K562 (cell line): ENCODE measurements around the gene TLE4. TPM values are rescaled to one million over a fixed set of nuclear protein-coding genes. Genes with fewer than 3 reads are reported as not detected.

Experiments
- ATAC-seq: fragments of 200-7000 bp; cut with Tn5 transposase; 3 replicates; pipeline ENCODE4 v1.9.1; 2020; ENCODE audit warnings: moderate library complexity
- BruUV-seq: library from RNA; stranded (reverse); fragments of 400-500 nt; replicated peaks from 2 replicates; lab custom pipeline; 2021; lab: Mats Ljungman, UMichigan
- CTCF ChIA-PET: fragments of 300-600 bp; formaldehyde crosslinking; extraction: SDS; loops from one replicate; lab custom pipeline; 2021; ENCODE audit warnings: low intra/inter-chr PET ratio; lab: Yijun Ruan, JAX
- POLR2A ChIA-PET: fragments of 300-600, 350-650 bp; sonication (Branson Sonifier 250); formaldehyde crosslinking; extraction: SDS; loops from one replicate; lab custom pipeline; 2021; ENCODE audit warnings: antibody characterized with exemption, inconsistent platforms; lab: Yijun Ruan, JAX
- DNase-seq, 4 experiments: peaks; one replicate each; pipeline versions ENCODE4 v3.0.0 to v3.0.0-alpha.2; 2011 to 2018; ENCODE audit warnings: low spot score in 3 of 4, mixed read lengths in 3 of 4; ENCODE audit errors: extremely low read depth in 1 of 4
- FAIRE-seq: peaks from 2 replicates; lab custom pipeline; 2011; peaks lifted over from hg19 to GRCh38; lab: Jason Lieb, UNC
- H2AFZ ChIP-seq: 2 replicates; pipeline ENCODE4 v1.6.0; 2011; ENCODE audit warnings: low read depth, low read length, control low read depth, inconsistent platforms
- H3K27ac ChIP-seq: fragments of 200-600 bp; 3 replicates; pipeline ENCODE4 v1.8.0; 2011; ENCODE audit warnings: low read depth, mild to moderate bottlenecking, control low read depth, inconsistent platforms, low read length, moderate library complexity, mixed read lengths; ENCODE audit errors: extremely low read depth
- H3K27me3 ChIP-seq, 2 experiments: fragments of 300-600 bp in 1 of 2; 2 replicates in 1 of 2; 3 replicates in 1 of 2; pipeline versions ENCODE4 v1.6.0 to v1.8.0; 2011; ENCODE audit warnings: inconsistent platforms in 2 of 2, low read length in 2 of 2, mild to moderate bottlenecking in 1 of 2, mixed read lengths in 1 of 2, moderate library complexity in 1 of 2; ENCODE audit not compliant: control insufficient read depth in 2 of 2, insufficient read depth in 2 of 2
- H3K36me3 ChIP-seq: fragments of 300-600 bp; 3 replicates; pipeline ENCODE4 v1.8.0; 2011; ENCODE audit warnings: mild to moderate bottlenecking, low read length, inconsistent platforms; ENCODE audit not compliant: control insufficient read depth, insufficient read depth
- H3K4me1 ChIP-seq, 2 experiments: fragments of 200-600 bp in 1 of 2; replicated peaks in 1 of 2; 2 replicates in 1 of 2; 3 replicates in 1 of 2; pipeline versions ENCODE4 v1.5.1 to v1.8.0; 2011; ENCODE audit warnings: inconsistent platforms in 2 of 2, low read length in 2 of 2, mild to moderate bottlenecking in 1 of 2, mixed read lengths in 1 of 2, moderate library complexity in 1 of 2; ENCODE audit not compliant: control insufficient read depth in 2 of 2, insufficient read depth in 2 of 2
- H3K4me2 ChIP-seq: 2 replicates; pipeline ENCODE4 v1.6.1; 2011; ENCODE audit warnings: low read length, control low read depth, inconsistent platforms, mixed read lengths; ENCODE audit not compliant: insufficient read depth
- H3K4me3 ChIP-seq: fragments of 200-600 bp; sonication (generic), shearing (Covaris generic); 2 replicates; pipeline ENCODE4 v1.5.1; 2016; ENCODE audit warnings: control low read depth, inconsistent platforms
- H3K79me2 ChIP-seq: fragments of 200-600 bp; 3 replicates; pipeline ENCODE4 v1.8.0; 2011; ENCODE audit warnings: low read length, inconsistent platforms; ENCODE audit not compliant: control insufficient read depth, insufficient read depth
- H3K9ac ChIP-seq, 2 experiments: 2 replicates each; pipeline versions ENCODE4 v1.6.0 to v1.6.1; 2011; ENCODE audit warnings: low read depth in 2 of 2, low read length in 2 of 2, control low read depth in 1 of 2, inconsistent platforms in 1 of 2, mild to moderate bottlenecking in 1 of 2, mixed read lengths in 1 of 2; ENCODE audit not compliant: insufficient read depth in 1 of 2
- H3K9me1 ChIP-seq: one replicate; pipeline ENCODE4 v1.6.0; 2011; ENCODE audit warnings: inconsistent platforms, mild to moderate bottlenecking, low read length, moderate library complexity; ENCODE audit not compliant: control insufficient read depth, insufficient read depth
- H3K9me3 ChIP-seq: replicated peaks from 2 replicates; pipeline ENCODE4 v1.5.1; 2011; ENCODE audit warnings: low read depth, low read length, inconsistent platforms; ENCODE audit not compliant: control insufficient read depth, insufficient read depth
- H4K20me1 ChIP-seq: replicated peaks from 2 replicates; pipeline ENCODE4 v1.6.1; 2011; ENCODE audit warnings: low read length, inconsistent platforms, mixed read lengths; ENCODE audit not compliant: control insufficient read depth, insufficient read depth
- CBX2 ChIP-seq: fragments of 200-600 bp; sonication (generic); IDR thresholded peaks from one replicate; pipeline ENCODE4 v1.6.1; 2012; ENCODE audit warnings: mild to moderate bottlenecking, low read length, inconsistent platforms; ENCODE audit not compliant: insufficient read depth, poor library complexity, severe bottlenecking
- CHAMP1 ChIP-seq: fragments of 450-650 bp; IDR thresholded peaks from 2 replicates; pipeline ENCODE4 v1.6.1; 2016; ENCODE audit warnings: mild to moderate bottlenecking
- DACH1 ChIP-seq: fragments of 450-650 bp; IDR thresholded peaks from 2 replicates; pipeline ENCODE4 v1.6.1; 2018; ENCODE audit not compliant: partially characterized antibody
- DDX20 ChIP-seq: fragments of 450-650 bp; IDR thresholded peaks from 2 replicates; pipeline ENCODE4 v1.6.1; 2016; ENCODE audit warnings: missing genetic modification characterization, low read depth, mild to moderate bottlenecking, missing compliant biosample characterization, moderate library complexity
- HMGN3 ChIP-seq: IDR thresholded peaks from 2 replicates; pipeline ENCODE4 v1.6.1; 2011; ENCODE audit warnings: borderline replicate concordance, low read depth, mild to moderate bottlenecking, mixed read lengths, low read length; ENCODE audit not compliant: insufficient read length; ENCODE audit errors: extremely low read depth
- MBD1 ChIP-seq: fragments of 250-450 bp; sonication (Bioruptor Pico); IDR thresholded peaks from 2 replicates; pipeline ENCODE4 v1.8.0; 2022; ENCODE audit warnings: inconsistent platforms
- STAT5A ChIP-seq: IDR thresholded peaks from 2 replicates; pipeline ENCODE4 v1.6.1; 2012; ENCODE audit warnings: low read length, inconsistent platforms, borderline replicate concordance
- TBL1XR1 ChIP-seq, 2 experiments: IDR thresholded peaks; 2 replicates each; pipeline ENCODE4 v1.6.1; 2012; ENCODE audit warnings: improper control_type of control experiment in 2 of 2, low read length in 2 of 2, mild to moderate bottlenecking in 1 of 2
- ZNF316 ChIP-seq: fragments of 450-650 bp; IDR thresholded peaks from 2 replicates; pipeline ENCODE4 v1.6.1; 2016
- ZNF347 ChIP-seq: fragments of 450-650 bp; formaldehyde crosslinking; IDR thresholded peaks from 2 replicates; pipeline ENCODE4 v1.4.0; 2020; ENCODE audit warnings: low read depth, mild to moderate bottlenecking, moderate library complexity
- ZNF583 ChIP-seq: fragments of 250-450 bp; sonication (Bioruptor Pico); IDR thresholded peaks from 2 replicates; pipeline ENCODE4 v1.4.0; 2020
- WGBS: fragments of 100-300 bp; shearing (Covaris generic); methylation state at CpG from one replicate; pipeline ENCODE4 v1.1.6; 2016; ENCODE audit warnings: low coverage, mixed read lengths; ENCODE audit not compliant: insufficient coverage; ENCODE audit errors: missing lambda C conversion rate; 5-methylcytosine and 5-hydroxymethylcytosine counted together
- in situ Hi-C: fragments of 300-500 bp; cut with MboI; formaldehyde crosslinking; loops from 4 replicates; pipeline ENCODE4 v1.15.0; 2018; ENCODE audit warnings: inconsistent platforms, mixed read lengths
- intact Hi-C: fragments of 100-400 bp; cut with micrococcal nuclease; formaldehyde crosslinking; loops from 2 replicates; pipeline ENCODE4 v1.14.2; 2022
- polyA plus RNA-seq, 8 experiments: library from polyadenylated mRNA; depleted of rRNA in 4 of 8; stranded (reverse) in 5 of 8; unstranded in 3 of 8; fragments of >200 nt; fragmentation: Nextera tagmentation in 2 of 8; fragmentation: Illumina TruSeq in 1 of 8; extraction: Ambion mirVana in 2 of 8; extraction: Trizol in 1 of 8; gene quantifications; 2 replicates each; pipeline versions ENCODE4 v1.2.1 to v1.2.3, GENCODE V29; 2011 to 2014; ENCODE audit warnings: inconsistent platforms in 1 of 8, missing spikeins in 1 of 8
- total RNA-seq, 7 experiments: library from RNA; depleted of rRNA in 6 of 7; stranded (reverse); fragments of >200 nt in 6 of 7; fragmentation: Illumina TruSeq in 2 of 7; extraction: Trizol in 2 of 7; gene quantifications; 2 replicates each; pipeline versions ENCODE4 v1.2.1 to v1.2.3, GENCODE V29; 2011 to 2021; ENCODE audit warnings: low replicate concordance in 1 of 7
- TF ChIP-seq, protein P1 (sequence below): IDR thresholded peaks from 2 replicates; pipeline ENCODE4 v1.6.1; 2014; ENCODE audit warnings: antibody characterized with exemption
- TF ChIP-seq, protein P2 (sequence below): fragments of 450-650 bp; IDR thresholded peaks from 2 replicates; pipeline ENCODE4 v1.6.1; 2018; ENCODE audit not compliant: partially characterized antibody

The TLE4 gene
- total and polyA plus RNA-seq, 9 of the 15 experiments (the other 6 are each of a cell fraction or from before 2014, with no cell fraction given) = 1.1 to 8.8 (median 5.7) TPM

DNA sequence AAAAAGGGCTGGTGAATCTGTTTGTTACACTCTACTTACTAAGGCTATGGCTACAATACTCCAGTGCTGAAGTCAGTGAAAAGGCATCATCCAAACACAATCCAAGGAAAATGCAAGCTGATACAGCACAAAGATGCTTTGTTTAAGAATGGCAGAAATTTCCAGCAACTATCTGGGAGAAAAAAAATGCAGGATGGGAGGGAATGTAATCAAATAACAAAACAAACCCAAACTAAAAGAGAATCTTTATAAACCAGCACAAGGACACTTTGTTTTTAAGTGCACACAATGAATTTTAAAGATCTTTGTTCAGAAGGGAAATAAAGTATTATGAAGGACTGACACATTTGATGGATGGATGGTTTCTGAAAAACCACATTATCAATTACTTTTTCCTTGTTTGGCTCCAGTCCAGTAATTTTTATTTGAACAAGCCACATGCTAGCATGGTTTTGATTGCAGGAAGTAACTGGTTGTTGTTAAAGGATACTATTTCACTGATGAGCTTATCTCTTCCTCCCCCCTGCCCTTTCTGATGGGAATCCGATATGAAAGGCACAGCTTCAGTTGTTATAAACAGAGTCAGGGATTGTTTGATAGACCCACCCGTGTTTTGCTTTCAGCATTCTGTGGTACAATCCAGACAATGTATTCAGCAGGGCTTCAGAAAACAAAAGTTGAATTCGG, 12.1 kb upstream of the TLE4 start:
- Histone ChIP-seq H4K20me1 (no peaks in the 10 kb centered on the region), H3K4me2 (no peak overlapping the region), H3K9me3 (no peaks in the 10 kb centered on the region), H3K27me3 (no peaks in the 10 kb centered on the region), H3K4me3 (no peak overlapping the region), H3K9me1 (no peaks in the 10 kb centered on the region), H3K27ac (no peak overlapping the region), H3K79me2 (no peaks in the 10 kb centered on the region), H2AFZ (no peak overlapping the region), H3K36me3 (no peaks in the 10 kb centered on the region), H3K4me1 (no peaks in the 10 kb centered on the region), H3K9ac (no peak overlapping the region)
- CTCF ChIA-PET = no interaction called here
- WGBS = 3% methylated on average over 3 of the region's 3 CpGs
- POLR2A ChIA-PET = no interaction called here
- no peak for FAIRE-seq
- ATAC-seq = no peak
- no peak for DNase-seq
- intact Hi-C loops = no loop called here
- in situ Hi-C loops = no loop called here
- BruUV-seq = no TSS peak
- no peak for TF ChIP-seq STAT5A
- TF ChIP-seq DDX20 (tag) = no peak
- TF ChIP-seq ZNF583 (CRISPR knock-in tag) = no peak
- no peak for TF ChIP-seq CBX2
- TF ChIP-seq, protein P1, sequence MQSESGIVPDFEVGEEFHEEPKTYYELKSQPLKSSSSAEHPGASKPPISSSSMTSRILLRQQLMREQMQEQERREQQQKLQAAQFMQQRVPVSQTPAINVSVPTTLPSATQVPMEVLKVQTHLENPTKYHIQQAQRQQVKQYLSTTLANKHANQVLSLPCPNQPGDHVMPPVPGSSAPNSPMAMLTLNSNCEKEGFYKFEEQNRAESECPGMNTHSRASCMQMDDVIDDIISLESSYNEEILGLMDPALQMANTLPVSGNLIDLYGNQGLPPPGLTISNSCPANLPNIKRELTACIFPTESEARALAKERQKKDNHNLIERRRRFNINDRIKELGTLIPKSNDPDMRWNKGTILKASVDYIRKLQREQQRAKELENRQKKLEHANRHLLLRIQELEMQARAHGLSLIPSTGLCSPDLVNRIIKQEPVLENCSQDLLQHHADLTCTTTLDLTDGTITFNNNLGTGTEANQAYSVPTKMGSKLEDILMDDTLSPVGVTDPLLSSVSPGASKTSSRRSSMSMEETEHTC = no peak
- no peak for TF ChIP-seq DACH1
- no peak for TF ChIP-seq CHAMP1
- TF ChIP-seq, protein P2, sequence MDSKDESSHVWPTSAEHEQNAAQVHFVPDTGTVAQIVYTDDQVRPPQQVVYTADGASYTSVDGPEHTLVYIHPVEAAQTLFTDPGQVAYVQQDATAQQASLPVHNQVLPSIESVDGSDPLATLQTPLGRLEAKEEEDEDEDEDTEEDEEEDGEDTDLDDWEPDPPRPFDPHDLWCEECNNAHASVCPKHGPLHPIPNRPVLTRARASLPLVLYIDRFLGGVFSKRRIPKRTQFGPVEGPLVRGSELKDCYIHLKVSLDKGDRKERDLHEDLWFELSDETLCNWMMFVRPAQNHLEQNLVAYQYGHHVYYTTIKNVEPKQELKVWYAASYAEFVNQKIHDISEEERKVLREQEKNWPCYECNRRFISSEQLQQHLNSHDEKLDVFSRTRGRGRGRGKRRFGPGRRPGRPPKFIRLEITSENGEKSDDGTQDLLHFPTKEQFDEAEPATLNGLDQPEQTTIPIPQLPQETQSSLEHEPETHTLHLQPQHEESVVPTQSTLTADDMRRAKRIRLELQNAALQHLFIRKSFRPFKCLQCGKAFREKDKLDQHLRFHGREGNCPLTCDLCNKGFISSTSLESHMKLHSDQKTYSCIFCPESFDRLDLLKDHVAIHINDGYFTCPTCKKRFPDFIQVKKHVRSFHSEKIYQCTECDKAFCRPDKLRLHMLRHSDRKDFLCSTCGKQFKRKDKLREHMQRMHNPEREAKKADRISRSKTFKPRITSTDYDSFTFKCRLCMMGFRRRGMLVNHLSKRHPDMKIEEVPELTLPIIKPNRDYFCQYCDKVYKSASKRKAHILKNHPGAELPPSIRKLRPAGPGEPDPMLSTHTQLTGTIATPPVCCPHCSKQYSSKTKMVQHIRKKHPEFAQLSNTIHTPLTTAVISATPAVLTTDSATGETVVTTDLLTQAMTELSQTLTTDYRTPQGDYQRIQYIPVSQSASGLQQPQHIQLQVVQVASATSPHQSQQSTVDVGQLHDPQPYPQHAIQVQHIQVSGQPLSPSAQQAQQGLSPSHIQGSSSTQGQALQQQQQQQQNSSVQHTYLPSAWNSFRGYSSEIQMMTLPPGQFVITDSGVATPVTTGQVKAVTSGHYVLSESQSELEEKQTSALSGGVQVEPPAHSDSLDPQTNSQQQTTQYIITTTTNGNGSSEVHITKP = no peak
- no peak for TF ChIP-seq ZNF316
- no peak for TF ChIP-seq HMGN3
- no peak for TF ChIP-seq MBD1
- no peak for TF ChIP-seq ZNF347 (CRISPR knock-in tag)
- no peak for TF ChIP-seq TBL1XR1 (IDR thresholded peaks at IDR 0.05; ENCODE audit: low read length in 2 of 2)
